GM21447 (cell line): Measurements from ENCODE around the gene DAAM1.

Source experiments
- ATAC-seq: cut with Tn5 transposase; IDR thresholded peaks from one replicate; pipeline ENCODE4 v1.9.1; 2021; ENCODE audit not compliant: unreplicated experiment

DAAM1 gene

DNA sequence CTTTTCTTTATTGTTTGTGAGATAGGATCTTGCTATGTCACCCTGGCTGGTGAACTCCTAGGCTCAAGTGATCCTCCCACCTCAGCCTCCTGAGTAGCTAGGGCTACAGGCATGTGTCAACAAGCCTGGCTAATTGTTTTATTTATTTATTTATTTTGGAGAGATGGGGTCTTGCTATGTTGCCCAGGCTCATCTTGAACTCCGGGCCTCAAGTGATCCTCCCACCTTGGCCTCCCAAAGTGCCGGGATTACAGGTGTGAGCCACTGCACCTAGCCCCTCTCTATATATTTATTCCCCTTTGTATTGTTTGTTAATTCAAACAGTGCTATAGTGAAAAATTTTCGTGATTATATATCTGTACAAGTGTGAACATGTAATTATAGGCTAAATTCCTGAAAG is 123.3 kb downstream of the DAAM1 start:
- no peak for ATAC-seq

DNA sequence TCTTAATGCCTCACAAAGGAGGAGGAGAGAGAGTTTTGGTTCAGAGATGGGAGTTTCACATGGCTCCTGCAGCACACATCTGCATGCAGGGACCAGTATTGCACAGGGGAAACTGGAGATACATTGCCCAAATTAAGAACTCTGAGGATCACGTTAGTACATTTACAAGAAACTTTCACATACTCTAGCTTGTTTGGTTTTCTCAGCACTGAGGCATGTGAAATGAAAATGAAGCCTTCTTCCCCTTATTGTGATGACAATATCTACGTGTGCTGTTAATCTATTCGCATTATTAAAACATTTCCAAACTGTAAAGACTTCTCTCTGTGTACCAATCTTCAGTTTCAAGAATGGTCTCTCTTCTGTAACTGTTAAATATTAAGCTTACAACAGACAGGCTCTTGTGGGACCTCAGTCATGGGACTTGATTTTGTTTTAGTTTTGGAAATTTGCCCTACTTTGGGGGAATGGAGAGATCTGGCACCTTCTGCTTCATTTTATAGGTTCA is 124.7 kb downstream of the DAAM1 start:
- peak; percentile 81 for ATAC-seq

DNA sequence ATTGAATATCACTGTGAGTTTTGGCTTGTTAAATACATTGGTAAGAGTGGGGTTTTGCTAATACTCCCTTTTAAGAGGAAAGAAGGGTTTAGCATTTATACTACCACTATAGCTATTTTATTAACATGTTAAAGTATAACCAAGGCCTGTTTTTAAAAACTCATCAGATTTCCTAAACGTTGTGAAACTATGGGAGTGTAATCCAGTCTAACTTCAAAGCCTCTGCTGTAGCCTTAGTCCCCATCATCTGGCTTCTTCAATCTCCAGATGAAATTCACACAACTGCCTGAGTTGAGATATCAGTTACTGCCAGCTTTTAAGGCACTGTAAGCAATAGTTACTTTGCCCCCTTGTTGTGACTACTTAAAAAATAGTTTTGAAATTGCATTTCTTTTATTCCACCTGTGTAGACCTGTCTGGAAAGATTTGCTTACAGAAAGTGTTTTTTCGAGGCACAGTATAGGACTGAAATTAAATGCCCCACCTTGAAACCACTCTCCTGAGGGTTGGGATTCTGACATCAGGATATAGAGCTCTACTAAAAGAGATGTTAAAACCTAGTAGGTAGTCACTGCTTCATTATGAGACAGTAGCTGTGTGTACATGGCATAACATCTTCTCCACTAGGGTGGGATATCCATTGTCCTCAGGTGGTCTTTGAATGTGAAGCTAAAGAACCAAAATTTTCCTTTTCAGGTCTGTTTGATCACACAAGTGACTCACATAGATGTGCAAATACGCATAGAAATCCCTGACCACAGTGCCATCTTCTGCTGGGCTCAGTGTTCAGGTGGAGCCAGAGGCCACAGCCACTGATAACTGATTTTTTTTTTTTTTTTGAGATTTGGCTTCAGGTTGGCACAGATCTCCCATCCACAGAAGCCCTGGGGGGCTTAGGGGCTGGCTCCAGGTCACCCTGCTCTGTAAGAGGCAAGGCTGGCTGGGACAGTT is 125.5 kb downstream of the DAAM1 start:
- no peak for ATAC-seq

GRCh38 chr14:59314953-59315599 is 126.6 kb downstream of the DAAM1 start:
- no peak for ATAC-seq

- no peak for ATAC-seq
Measured at GRCh38 chr14:59316151-59316830, 127.8 kb downstream of the DAAM1 start.

GRCh38 chr14:59317346-59317745 is 128.9 kb downstream of the DAAM1 start:
- no peak for ATAC-seq

DNA sequence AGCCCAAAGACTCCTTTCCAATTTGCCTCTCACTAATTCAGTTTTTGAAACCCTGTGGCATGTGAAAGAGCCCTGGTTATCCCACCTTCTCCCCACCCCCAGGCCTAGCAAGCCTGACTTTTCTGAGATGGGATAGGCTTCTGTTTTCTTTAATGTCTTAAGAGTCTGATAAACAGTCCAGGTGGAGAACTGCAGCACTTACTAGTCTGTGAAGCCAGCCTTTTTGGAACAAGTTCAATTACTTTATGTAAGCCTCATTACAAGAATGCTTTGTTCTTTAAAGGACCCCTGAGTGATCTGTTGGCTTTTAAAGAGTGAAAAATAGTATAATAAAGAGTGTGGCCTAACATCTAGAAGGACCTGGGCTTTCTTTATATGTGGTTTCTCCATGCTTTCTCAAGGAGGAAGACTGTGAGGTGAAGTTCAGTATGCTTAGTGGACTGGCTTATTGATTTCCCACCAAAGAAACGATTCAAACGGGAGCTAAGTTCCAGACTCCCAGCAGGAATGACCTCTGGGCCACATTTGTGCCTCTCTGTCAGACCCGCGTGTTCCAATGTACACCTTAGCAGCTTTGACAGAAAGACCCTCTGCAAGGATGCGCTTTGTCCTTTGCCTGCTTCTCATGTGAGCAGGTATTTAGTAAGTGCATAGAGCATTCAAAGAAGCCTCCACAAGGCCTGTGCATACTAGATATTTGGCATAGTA is 129.5 kb downstream of the DAAM1 start:
- ATAC-seq, result no peak

GRCh38 chr14:59318908-59319307 is 130.4 kb downstream of the DAAM1 start:
- ATAC-seq, result no peak

DNA sequence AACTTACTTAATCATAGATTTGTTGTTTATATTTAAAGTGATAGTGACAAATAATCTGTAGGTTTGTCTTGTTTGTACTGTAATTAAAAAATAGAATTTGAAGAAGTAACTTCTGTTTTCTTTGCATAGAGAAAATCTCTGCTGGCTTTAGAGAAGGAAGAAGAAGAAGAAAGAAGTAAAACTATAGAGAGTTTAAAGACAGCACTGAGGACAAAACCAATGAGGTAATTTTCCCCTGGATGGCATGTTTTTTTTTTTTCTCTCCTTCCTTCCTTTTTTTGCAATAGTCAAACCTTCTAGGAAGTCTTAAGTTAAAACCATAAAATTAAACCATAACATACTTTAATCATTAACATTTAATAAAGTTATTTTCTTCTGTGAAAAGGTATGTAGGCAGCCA is 131.9 kb downstream of the DAAM1 start:
- no peak for ATAC-seq

- no peak for ATAC-seq
Measured at GRCh38 chr14:59320763-59321625, 132.5 kb downstream of the DAAM1 start.

DNA sequence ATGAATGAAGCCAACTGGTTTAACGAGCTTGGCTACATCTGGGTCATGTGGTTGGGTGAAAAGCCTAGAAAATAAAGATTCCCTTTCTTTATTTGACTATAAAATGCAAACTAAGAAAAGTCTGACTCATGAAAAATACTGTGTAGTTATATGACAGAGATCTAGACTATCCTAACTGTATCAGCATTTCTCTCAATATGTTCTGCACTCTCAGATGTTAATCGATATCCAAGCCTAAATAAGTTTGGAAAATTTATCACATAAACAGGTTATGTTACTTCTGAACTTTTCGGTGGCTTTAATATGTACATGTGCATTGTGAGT is 133.1 kb downstream of the DAAM1 start:
- no peak for ATAC-seq

DNA sequence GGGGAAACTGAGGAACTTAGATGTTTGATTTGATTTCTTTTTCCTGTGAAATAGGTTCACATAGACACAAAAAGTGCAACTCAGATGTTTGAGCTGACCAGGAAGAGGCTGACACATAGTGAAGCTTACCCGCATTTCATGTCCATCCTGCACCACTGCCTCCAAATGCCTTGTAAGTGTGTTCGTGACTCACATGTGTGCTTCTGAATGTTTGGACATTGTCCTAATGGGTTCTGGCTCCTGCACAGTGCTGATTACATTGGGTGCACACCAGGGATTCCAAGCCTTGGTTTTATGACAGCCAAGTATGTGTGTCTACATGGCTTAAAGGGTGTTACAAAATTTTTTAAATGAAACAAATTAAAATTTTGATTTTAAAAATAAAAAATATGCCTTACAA is 137.4 kb downstream of the DAAM1 start:
- no peak for ATAC-seq

- ATAC-seq, result no peak
Measured at GRCh38 chr14:59328454-59328853, 140.0 kb downstream of the DAAM1 start.

GRCh38 chr14:59330455-59330854 is 142.0 kb downstream of the DAAM1 start:
- ATAC-seq, result peak; percentile 95

DNA sequence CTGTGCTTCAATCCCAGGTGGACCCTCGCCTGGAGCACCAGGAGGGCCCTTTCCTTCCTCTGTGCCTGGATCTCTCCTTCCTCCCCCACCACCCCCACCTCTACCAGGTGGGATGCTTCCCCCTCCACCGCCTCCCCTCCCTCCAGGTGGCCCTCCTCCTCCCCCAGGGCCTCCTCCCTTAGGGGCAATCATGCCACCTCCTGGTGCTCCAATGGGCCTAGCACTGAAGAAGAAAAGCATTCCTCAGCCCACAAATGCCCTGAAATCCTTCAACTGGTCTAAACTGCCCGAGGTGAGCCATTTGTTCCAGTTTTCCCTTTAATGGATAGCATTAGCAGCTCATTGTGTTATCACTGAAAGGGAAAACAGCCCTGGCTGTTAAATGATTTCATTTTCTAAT is 142.8 kb downstream of the DAAM1 start:
- ATAC-seq, result no peak

DNA sequence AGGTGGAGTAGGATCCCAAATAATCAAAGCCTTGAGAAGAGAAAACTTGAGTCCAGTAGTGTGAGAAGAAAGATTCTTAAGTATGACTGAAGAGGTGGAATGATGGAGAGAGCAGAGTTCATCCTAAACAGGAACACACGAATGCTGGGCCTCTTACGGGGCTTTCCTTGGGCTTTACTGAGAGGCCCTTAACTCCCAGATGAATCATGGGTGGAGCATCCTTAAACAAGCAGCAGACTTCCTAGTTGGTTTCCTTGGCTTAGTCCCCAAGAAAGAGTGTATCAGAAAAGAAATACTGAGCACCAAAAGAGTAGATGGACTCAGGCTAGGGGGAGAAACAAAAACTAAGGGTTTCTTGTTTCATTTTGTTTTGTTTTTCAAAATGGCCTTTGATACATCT is 144.3 kb downstream of the DAAM1 start:
- ATAC-seq, result no peak

DNA sequence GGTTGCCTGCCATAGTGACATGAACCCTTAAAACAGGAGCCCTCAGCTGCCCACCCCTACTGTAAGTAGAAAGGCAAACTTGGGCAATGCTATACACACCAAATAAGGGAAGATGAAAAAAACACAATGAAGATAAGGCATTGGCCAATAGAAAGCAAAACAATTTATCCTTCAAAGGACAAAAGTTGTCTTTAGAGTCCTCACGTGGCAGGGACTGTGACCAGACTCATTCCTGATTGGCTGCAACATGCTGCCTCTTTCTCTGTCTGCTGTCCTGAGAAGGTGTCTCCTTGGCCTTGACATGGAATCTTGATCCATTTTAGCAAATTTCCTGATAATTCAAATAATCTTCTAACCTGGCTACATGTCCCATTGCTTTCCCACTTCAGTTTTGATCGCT is 144.8 kb downstream of the DAAM1 start:
- ATAC-seq, result no peak

DNA sequence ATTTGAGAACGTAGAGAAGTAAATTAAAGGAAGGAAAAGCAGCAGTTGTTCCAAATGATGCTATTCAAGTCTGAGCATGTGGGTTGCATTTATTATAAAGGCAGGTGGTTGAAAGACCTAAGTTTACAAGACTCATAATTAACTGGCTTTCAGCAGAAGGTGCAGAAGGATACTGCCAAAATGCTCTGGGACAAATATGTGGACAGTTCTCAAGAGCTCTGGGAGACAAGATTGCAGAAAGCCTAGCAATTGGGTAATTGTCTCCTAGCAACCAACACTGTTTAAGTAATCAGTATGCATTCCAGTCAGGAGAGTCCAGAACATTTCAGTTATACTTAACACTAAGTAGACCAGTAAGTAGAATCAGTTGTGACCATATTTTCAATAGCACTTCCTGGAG is 145.2 kb downstream of the DAAM1 start:
- no peak for ATAC-seq

DNA sequence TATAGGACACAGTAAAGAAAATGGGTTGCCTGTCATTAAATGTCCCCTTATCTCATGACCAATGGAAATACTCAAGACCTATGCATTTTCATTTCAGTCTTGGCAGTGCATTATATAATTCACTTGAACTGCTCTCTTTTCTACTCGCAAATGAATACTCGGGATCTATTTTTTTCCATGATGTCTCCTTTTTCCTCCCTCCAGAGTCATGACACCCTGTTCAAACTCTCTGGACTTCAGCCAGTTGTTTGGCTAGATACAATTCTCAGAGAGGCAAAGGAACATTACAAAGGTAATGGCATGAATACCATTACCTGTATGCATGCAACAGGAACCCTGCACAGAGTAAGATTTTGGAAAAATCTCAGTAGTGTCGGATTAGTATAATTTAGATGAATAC is 145.8 kb downstream of the DAAM1 start:
- no peak for ATAC-seq

- ATAC-seq, result no peak
Measured at GRCh38 chr14:59336098-59336497, 147.6 kb downstream of the DAAM1 start.
